Right renal cortex interstitium (tissue), 3 donors: Measurements from ENCODE around the gene MACROH2A1. TPM values are rescaled to one million over a fixed set of nuclear protein-coding genes. Genes with fewer than 3 reads are reported as not detected.

Experiments
- DNase-seq, 3 donors: peaks; one replicate each; pipeline ENCODE4 v3.0.0-alpha.2; 2013; ENCODE audit warnings: low read depth in 3 of 3, low spot score in 2 of 3
- polyA plus RNA-seq, 3 donors: library from polyadenylated mRNA; unstranded; fragments of 120-200 nt; gene quantifications; one replicate each; pipeline ENCODE4 v1.2.1, GENCODE V29; 2013; ENCODE audit not compliant: insufficient read length in 3 of 3

Gene MACROH2A1
- polyA plus RNA-seq, 3 donors: 199 to 205 (median 202) TPM

- no peak for DNase-seq
Observed at GRCh38 chr5:135335031-135335828, 63.8 kb downstream of the MACROH2A1 start.

- DNase-seq: no peak
Observed at GRCh38 chr5:135333732-135334515, 65.1 kb downstream of the MACROH2A1 start.

GRCh38 chr5:135332519-135333150 is 66.4 kb downstream of the MACROH2A1 start:
- DNase-seq: peak in 1 of 3 donors; percentile 61

GRCh38 chr5:135331612-135332011 is 67.4 kb downstream of the MACROH2A1 start:
- DNase-seq: no peak

- DNase-seq: no peak
Observed at GRCh38 chr5:135330798-135331096, 68.3 kb downstream of the MACROH2A1 start.

- no peak for DNase-seq
Observed at GRCh38 chr5:135329913-135330797, 68.9 kb downstream of the MACROH2A1 start.

GRCh38 chr5:135329066-135329912 is 69.7 kb downstream of the MACROH2A1 start:
- DNase-seq: no peak

GRCh38 chr5:135328128-135328687 is 70.8 kb downstream of the MACROH2A1 start:
- DNase-seq: no peak

GRCh38 chr5:135327429-135328127 is 71.5 kb downstream of the MACROH2A1 start:
- no peak for DNase-seq

- peak in 1 of 3 donors; percentile 56 for DNase-seq
Observed at GRCh38 chr5:135326296-135327254, 72.5 kb downstream of the MACROH2A1 start.

- DNase-seq: no peak
Observed at GRCh38 chr5:135324897-135325650, 74.0 kb downstream of the MACROH2A1 start.

GRCh38 chr5:135324160-135324559 is 74.9 kb downstream of the MACROH2A1 start:
- DNase-seq: no peak

- DNase-seq: no peak
Observed at GRCh38 chr5:135323701-135324132, 75.3 kb downstream of the MACROH2A1 start.

- DNase-seq: no peak
Observed at GRCh38 chr5:135323227-135323626, 75.8 kb downstream of the MACROH2A1 start.

- DNase-seq: no peak
Observed at GRCh38 chr5:135322744-135323143, 76.3 kb downstream of the MACROH2A1 start.

- DNase-seq: no peak
Observed at GRCh38 chr5:135322271-135322670, 76.8 kb downstream of the MACROH2A1 start.
